Epithelial cell of proximal tubule (primary cell): ENCODE data around the gene CHDH. TPM values are rescaled to one million over a fixed set of nuclear protein-coding genes. Genes with fewer than 3 reads are reported as not detected.

ENCODE experiments used
- DNase-seq: peaks from one replicate; pipeline ENCODE4 v3.0.0-alpha.2; 2011; ENCODE audit warnings: low read depth
- H3K4me3 ChIP-seq: 2 replicates; pipeline ENCODE4 v1.5.1; 2011; ENCODE audit warnings: low read depth, mild to moderate bottlenecking, low read length
- CTCF ChIP-seq: conservative IDR thresholded peaks from 2 replicates; pipeline ENCODE4 v1.5.1; 2012; ENCODE audit warnings: low read depth, mild to moderate bottlenecking, low read length
- total RNA-seq: library from RNA; depleted of rRNA; stranded (reverse); fragments of >200 nt; gene quantifications from 2 replicates; pipeline ENCODE4 v1.2.3, GENCODE V29; 2015

The CHDH gene
- total RNA-seq, 1 donor from 2014 or later, result 9.2 TPM

DNA sequence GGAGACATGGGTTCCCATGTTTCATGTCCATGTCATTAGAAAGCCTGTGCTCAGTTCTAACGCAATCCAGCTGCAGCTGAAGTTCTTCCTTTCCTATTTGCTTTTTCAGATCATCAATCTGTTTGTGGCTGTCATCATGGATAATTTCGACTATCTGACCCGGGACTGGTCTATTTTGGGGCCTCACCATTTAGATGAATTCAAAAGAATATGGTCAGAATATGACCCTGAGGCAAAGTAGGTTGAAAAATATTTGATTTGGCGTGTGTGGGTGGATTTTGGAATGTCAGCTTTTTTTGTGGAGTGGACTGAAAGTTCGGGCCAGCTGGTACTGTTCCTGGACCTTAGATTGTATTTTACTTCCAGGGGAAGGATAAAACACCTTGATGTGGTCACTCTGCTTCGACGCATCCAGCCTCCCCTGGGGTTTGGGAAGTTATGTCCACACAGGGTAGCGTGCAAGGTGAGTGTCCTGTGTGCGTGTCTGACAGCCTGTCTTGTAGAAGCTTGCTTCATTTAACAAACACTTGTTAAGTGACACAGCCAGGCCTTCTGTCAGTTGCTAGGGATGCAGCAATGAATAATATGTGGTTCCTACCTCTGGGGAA, 69.6 kb downstream of the CHDH start:
- H3K4me3 ChIP-seq, result no peak overlapping the region
- no peak for DNase-seq

DNA sequence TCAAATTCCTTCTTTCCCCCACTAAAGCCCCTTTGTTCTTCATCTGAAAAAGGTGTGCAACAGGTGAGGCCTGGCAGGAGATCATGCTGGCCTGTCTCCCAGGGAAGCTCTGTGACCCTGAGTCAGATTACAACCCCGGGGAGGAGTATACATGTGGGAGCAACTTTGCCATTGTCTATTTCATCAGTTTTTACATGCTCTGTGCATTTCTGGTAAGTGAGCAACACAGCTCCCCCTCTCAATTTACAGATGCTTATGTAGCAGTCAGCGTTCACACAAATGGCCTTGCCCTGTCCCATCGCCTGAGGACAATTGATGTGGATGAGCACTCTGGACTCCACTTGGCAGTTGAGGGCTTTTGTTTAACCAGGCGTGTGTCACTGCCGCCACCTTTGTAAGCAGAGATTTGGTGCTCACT, 70.4 kb downstream of the CHDH start:
- no peak overlapping the region for H3K4me3 ChIP-seq
- TF ChIP-seq CTCF, result no peak
- DNase-seq, result no peak

More for the DNA sequence above, 69.6 kb downstream of the CHDH start:
- no peak for TF ChIP-seq CTCF

DNA sequence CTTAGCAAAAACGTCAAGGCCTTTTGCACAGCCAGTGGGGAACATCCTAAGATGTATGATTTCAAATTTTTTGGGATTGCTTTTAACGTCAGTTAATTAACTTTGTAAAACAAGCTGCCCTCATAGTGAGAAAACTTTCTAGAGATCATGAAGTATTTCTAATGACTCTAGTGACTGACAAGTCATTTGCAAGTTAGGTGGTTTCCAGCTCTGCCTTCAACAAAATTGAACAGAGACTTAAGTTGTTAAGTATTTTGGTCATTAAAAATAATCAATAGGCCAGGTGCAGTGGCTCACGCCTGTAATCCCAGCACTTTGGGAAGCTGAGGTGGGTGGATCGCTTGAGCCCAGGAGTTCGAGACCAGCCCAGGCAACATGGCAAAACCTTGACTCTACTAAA, 71.2 kb downstream of the CHDH start:
- TF ChIP-seq CTCF, result no peak

DNA sequence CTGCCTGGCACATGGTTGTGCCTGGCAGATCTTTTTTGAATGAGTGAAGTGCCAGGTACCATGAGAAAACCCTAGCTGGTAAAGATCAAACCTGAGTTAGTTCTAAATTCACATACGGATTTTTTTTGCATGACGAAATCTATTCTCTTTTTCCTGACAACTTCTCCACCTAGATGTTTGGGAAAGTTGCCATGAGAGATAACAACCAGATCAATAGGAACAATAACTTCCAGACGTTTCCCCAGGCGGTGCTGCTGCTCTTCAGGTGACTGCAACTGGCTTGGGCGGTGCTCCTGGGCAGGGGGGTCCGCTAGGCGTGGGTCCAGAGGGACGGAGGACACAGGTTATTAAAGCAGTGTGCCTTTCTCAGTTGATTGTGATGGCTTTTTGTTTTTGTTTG, 71.8 kb downstream of the CHDH start:
- TF ChIP-seq CTCF, result no peak
- no peak for DNase-seq
- no peak overlapping the region for H3K4me3 ChIP-seq

More for the DNA sequence above, 71.2 kb downstream of the CHDH start:
- H3K4me3 ChIP-seq, result no peak overlapping the region
- no peak for DNase-seq

DNA sequence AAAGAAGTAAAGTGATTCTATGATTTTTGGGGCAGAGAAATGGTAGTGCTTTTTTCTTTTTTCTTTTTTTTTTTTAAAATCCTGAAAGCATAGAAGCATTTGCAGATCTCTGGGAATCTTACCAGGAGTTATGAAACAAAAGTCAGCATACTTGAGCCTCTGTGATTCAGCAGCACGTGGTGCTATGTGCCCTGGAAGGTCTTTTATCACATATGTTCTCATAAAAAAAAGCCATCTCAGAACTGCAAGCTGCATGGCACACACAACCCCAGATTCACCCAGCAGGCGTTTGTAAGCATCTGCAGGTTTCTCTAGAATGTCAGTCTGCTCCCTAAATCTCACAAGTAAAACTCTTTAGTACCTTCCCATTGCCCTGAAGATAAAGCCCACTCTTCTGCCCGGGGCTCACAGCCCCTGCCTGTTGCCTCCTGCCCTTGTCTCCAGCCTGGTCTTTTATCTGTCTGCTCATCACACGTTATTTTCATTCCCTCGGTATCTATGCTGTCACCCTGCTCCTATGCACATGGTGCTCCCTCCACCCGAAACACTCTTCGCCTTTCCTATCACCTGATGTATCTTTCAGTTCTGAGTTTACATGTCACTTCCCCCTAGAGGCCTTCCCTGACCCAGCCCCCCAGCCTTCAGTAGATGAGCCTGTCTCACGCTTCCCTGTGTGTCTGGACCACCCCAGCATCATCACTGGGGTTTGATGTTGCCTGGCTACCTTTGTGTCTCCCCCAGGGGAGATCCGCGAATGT, 72.4 kb downstream of the CHDH start:
- no peak for DNase-seq

GRCh38 chr3:53773021-53773436, 73.2 kb downstream of the CHDH start:
- no peak overlapping the region for H3K4me3 ChIP-seq
- DNase-seq, result no peak
- no peak for TF ChIP-seq CTCF

More for the DNA sequence above, 72.4 kb downstream of the CHDH start:
- TF ChIP-seq CTCF, result no peak
- no peak overlapping the region for H3K4me3 ChIP-seq

- H3K4me3 ChIP-seq, result no peak overlapping the region
- no peak for DNase-seq
- no peak for TF ChIP-seq CTCF
Observed at GRCh38 chr3:53772562-53772961, 73.7 kb downstream of the CHDH start.
